Stimulated activated CD8-positive, alpha-beta memory T cell treated with anti-CD3 and anti-CD28 coated beads, Interleukin-15, amount 100 ng/mL, for 24 hours (primary cell): Measurements from ENCODE around the gene TBC1D3D.
"Not testable (repeated sequence)": the region's sequence is repeated elsewhere in the genome, so short reads cannot be mapped to it uniquely, and the experiment has no call there.

Source experiments
- DNase-seq: peaks from one replicate; pipeline ENCODE4 v3.0.0-alpha.2; 2020; ENCODE audit warnings: low read depth

Gene TBC1D3D

DNA sequence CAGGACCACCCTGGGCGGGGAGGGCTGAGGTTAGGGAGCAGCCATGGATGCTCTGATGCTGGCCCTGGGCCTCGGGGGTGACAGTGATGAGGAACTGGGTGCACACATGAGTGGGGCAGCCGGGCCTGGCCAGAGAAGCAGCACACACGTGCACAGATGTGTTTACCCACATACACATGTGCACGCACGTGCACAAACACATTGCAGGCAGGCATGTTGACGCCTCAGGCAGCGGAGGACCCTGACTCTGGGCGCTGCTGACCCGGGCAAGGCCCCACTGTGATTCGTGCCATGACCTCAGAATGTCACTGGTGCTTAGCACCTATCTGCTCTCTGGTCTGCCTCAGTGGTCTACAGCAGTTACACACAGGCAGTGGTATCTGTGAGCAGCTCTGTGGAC lies at the start of gene TBC1D3D:
TSS of gene TBC1D3D (plus strand) at position 301 of the 400 bp plus-strand sequence. CDS start 1,585 bp downstream, outside the sequence.
- not testable (repeated sequence) for DNase-seq

DNA sequence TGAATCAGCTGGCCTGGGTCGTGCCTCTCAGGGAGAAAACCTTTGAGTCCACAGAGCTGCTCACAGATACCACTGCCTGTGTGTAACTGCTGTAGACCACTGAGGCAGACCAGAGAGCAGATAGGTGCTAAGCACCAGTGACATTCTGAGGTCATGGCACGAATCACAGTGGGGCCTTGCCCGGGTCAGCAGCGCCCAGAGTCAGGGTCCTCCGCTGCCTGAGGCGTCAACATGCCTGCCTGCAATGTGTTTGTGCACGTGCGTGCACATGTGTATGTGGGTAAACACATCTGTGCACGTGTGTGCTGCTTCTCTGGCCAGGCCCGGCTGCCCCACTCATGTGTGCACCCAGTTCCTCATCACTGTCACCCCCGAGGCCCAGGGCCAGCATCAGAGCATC lies 14.8 kb upstream of the TBC1D3D start, which contains the start of gene TBC1D3L:
TSS of gene TBC1D3L (minus strand) at position 101 of the 400 bp plus-strand sequence. CDS start 1,540 bp downstream, outside the sequence.
- DNase-seq: not testable (repeated sequence)
